ENCODE measurements around the gene NUDT19.

DNA sequence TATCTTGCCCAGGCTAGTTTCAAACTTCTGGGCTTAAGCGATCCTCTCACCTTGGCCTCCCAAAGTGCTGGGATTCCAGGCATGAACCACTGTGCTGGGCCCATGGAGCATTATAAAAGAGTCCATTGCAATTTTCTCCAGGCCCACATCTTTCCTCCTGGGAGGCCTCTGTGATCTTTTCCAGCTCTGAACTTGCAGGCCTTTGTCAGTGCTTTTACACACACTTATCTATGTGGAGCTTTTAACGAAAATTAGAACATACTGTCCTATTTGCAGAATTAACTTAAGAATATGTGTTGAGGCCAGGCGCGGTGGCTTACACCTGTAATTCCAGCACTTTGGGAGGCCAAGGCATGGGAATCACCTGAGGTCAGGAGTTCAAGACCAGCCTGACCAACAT is 51.8 kb downstream of the NUDT19 start:
- TF ChIP-seq, protein P1, sequence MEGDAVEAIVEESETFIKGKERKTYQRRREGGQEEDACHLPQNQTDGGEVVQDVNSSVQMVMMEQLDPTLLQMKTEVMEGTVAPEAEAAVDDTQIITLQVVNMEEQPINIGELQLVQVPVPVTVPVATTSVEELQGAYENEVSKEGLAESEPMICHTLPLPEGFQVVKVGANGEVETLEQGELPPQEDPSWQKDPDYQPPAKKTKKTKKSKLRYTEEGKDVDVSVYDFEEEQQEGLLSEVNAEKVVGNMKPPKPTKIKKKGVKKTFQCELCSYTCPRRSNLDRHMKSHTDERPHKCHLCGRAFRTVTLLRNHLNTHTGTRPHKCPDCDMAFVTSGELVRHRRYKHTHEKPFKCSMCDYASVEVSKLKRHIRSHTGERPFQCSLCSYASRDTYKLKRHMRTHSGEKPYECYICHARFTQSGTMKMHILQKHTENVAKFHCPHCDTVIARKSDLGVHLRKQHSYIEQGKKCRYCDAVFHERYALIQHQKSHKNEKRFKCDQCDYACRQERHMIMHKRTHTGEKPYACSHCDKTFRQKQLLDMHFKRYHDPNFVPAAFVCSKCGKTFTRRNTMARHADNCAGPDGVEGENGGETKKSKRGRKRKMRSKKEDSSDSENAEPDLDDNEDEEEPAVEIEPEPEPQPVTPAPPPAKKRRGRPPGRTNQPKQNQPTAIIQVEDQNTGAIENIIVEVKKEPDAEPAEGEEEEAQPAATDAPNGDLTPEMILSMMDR (conservative IDR thresholded peaks at IDR 0.05 in 1 of 2, IDR thresholded peaks at IDR 0.05 in 1 of 2; ENCODE audit: extremely low read depth in 1 of 2, insufficient read depth in 1 of 2, low read depth in 1 of 2, low read length in 2 of 2), result no peak
- no peak for TF ChIP-seq EZH2 (IDR thresholded peaks at IDR 0.05; ENCODE audit: borderline replicate concordance, low read length)

Data from mammary epithelial cell (primary cell).